ENCODE data around the gene GPATCH2.

GPATCH2 gene

GRCh38 chr1:217577336-217577735 lies 53.6 kb downstream of the GPATCH2 start:
- no peak for DNase-seq (ENCODE audit: low read depth)

DNA sequence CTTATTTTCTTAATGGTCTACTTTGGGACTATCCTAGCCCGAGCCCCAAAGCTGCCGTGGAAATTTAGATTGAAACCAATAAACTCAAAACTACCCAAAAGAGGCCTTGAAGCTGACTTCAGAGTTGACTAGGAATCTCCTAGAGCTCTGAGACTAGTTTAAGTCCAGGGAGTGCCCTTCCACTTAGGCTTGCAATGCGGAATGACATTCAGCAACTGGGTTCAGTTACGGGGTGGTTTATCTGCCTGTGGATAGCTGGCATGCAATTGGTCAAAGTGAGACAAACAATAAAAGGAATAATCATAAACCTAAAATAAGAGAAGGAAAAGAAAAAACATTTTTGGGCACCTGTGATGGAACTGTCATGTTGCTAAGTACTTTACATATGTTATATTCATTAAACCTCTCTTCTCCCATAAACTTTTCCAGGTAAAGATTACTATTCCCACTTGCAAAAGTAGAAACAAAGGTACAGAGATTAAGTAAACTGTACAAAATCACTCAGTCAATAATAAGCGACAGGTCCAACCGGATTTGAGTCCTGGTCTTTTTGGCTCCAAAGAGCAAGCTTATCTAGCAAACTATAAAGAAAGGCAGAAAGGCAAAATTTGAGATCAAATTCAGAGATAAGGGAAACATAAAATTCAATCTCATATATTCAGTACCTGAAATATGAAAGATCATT lies 56.5 kb downstream of the GPATCH2 start:
- no peak for DNase-seq (ENCODE audit: low read depth)

DNA sequence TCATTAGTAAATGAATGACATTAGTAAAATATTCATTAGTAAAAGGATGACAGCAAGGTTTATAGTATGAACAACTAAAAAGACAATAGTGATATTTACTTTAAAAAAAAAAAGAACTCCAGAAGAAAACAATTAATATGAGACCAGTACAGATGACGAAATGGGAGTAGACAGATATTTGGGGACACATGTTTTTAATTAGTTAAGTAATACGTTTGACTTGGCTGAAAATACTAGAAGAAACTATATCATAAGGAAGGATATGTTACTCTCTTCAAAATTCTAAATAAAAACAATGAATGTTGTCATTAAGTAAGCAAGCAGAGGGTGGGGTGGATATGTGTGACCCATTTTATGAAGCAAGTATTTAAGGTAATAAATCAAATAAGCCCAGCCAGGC lies 61.9 kb downstream of the GPATCH2 start:
- DNase-seq (ENCODE audit: low read depth), result no peak

- no peak for DNase-seq (ENCODE audit: low read depth)
These were observed 62.7 kb downstream of the GPATCH2 start for GRCh38 chr1:217568200-217568599.

GRCh38 chr1:217564833-217565232 lies 66.1 kb downstream of the GPATCH2 start:
- no peak for DNase-seq (ENCODE audit: low read depth)

- no peak for DNase-seq (ENCODE audit: low read depth)
These were observed 66.7 kb downstream of the GPATCH2 start for GRCh38 chr1:217564207-217564606.

DNA sequence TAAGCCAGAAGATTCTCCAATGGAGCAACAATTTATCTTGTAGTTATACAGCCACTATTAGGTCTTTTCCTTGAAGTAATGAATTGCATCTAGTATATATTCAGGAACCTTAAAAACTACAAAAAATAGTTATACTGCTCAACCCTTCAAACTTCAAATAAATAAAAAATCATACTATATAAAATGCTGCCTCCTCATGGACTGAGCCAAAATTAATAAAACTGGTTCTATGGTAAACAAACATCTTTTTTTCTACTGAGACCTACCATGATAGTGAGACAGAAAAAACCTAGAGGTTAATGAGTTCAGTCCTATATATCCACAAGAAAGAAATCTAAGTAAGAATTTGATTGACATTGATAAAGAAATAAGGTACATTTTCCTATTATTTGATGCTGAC lies 67.7 kb downstream of the GPATCH2 start:
- DNase-seq (ENCODE audit: low read depth), result no peak

DNA sequence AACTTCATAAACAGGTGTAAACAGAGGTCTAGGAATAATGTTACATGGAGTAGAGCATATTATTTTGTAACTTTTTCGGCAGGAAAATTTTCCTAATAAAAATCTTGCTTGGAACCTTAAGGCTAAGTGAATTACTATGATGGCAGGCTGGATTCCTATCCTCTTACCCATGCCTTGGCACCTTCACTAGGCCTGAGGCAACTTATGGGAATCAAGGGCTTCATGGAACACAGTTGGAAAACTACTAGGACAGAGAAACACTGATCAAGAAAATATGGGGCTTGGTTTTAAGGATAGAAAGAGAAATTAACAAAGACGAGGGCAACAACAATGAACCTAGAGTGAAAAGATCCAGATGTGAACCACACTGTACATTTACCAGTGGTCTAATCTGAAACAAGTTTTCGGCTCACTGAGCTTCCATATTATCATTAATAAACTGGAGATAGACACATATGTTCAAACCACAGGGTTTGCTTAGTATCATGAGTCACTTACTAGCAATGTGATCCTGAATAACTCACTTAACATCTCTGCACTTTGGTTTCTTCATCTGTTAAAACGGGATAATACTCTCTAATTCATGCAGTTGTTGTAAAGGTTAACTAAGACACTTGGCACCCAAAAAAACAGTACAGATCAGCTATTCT lies 68.5 kb downstream of the GPATCH2 start:
- no peak for DNase-seq (ENCODE audit: low read depth)

DNA sequence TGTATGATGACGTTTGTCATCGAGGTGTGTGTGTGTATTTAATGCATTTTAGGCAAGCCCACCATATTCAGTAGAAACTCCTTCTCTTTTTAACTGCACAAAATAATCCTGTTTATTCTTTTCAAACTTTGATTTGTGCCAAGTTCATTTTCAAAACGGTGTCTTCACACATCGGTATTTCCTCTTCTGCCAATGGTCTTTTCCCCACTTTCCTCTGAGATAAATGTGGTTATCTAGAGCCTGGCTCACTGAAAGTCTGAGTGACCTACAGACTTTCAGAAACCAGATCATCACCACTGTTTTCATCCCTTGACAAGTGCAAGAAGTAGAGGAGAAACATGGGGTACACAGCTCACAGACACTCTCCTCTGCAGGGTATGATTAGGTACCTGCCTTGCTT lies 69.4 kb downstream of the GPATCH2 start:
- DNase-seq (ENCODE audit: low read depth), result no peak

DNA sequence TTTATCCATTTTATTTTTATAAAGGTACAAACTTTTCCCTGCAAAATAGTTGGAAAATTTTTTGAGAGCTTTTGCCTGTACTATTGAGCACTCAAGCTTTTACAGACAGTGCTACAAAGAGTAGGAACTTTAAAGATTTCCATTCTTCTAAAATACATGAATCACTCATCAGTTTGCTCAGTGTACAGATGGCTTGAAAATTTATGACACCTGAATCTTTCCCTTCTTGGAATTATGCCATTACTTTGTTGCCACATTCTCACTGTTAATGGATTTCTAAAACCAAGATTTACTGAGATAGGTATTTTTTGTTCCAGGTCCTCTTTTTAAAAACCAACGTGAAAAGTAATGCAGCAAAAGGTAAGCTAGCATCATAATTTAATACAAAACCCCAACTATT lies 76.0 kb downstream of the GPATCH2 start:
- DNase-seq (ENCODE audit: low read depth), result no peak

DNA sequence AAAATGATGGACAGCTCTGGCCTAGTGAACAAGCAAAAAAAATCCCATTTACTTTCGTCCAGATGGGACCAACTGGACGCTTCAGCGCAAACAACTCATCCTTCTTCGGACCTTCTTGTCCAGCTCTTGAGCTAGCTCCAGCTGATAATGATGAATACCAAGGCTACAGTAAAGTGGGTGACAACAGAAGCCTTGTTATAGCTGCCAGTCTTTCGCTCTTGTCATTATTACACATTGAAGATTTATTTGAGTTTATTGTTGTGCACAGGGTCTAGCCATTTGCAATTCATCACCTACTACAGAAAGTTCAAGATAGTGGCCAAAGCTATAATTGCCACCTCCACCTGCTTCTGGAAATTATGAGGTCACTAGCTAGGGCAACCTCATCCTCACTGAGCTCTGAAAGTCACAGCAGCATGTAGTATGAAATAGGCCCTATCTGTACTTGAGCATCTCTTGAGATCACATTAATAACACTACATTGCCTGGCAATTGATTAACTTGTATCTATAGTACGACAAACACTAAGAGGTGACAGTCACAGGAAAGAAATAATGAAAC lies 76.9 kb downstream of the GPATCH2 start:
- DNase-seq (ENCODE audit: low read depth), result no peak

DNA sequence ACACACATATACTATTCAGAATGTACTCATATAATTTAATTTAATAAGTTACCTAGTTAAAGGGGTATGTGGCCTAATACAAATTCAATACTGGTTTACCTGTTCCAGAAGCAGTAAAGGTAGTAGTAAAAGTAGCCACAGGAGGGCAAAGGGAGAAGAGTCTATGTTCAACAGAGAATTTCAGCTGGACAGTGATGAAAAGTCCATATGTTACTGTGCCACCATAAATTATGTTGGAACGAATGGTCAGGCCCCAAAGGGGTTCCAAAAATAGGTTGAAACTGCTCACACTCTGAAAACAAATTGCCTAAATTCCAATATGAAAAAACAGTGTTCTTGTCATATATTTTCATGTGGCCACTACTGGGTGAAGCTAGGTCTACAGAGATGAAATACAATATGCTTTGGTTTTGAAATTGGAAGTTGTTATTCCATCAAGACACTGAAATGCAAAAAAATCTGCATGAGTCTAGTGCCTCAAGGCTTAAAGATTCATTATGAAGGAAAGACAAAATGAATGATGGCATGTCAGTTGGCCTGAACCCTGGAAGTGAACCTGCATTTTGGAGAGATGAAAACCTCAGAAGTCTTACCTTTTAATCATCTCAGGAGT lies 78.4 kb downstream of the GPATCH2 start:
- no peak for DNase-seq (ENCODE audit: low read depth)

DNA sequence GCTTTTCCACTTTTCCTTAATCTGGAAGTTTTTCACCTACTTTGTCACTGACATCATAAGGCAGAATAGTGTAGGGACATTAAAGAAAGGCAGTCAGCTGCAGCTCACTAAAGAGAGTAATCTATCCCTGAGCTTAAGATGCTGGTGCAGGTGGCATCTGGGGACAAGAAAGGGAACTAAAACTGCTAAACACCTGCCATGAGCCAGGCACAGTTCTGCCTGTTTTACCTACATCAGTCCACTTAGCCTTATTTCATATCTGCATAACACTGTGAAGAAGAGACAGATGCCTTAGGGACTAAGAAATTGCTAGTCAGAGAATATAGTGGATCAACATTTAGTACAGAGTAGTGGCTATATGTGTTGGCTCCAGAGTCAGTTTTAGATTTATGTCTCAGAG lies 88.1 kb downstream of the GPATCH2 start:
- no peak for DNase-seq (ENCODE audit: low read depth)

GRCh38 chr1:217542136-217542777 lies 88.6 kb downstream of the GPATCH2 start:
- no peak for DNase-seq (ENCODE audit: low read depth)

DNA sequence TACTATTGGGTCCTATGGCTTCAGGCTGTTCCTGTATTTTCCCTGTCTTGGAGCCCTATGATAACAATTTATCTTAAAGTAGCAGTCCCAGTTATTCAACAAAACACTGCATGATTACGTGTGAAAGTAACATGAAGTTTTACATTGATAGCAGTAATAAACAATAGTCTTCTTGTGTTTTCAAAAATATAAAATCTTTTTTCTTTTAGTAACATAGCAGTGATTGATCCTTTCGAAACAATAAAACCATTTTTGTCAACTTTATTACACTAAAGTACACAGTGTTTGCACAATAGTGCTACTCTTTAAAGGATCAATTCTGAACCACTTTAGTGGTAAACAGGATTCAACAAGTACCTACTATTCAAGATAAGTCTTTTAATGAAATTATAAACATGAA lies 90.6 kb downstream of the GPATCH2 start:
- no peak for DNase-seq (ENCODE audit: low read depth)

- DNase-seq (ENCODE audit: low read depth), result no peak
These were observed 91.4 kb downstream of the GPATCH2 start for GRCh38 chr1:217539510-217539909.

- no peak for DNase-seq (ENCODE audit: low read depth)
These were observed 95.1 kb downstream of the GPATCH2 start for GRCh38 chr1:217535601-217536377.

DNA sequence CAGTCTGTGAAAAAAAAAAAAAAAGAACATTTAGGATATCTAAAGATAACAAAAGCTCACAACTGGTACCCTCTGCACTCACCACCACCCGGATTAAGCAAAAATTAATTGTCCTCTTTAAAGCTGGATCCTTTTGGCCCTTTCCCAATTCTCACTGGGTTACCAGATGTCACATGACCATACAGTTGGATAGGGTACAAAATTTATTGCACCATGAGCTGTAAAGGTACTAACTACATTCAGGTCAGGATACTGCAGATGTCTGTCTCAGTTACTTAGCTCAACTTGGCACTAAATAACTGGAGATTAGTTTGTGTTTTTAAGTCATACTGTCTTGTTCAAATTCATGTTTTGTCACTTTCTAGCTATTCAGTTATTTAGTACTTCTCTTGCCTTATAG lies 96.3 kb downstream of the GPATCH2 start:
- DNase-seq (ENCODE audit: low read depth), result no peak

- DNase-seq (ENCODE audit: low read depth), result no peak
These were observed 102.6 kb downstream of the GPATCH2 start for GRCh38 chr1:217528271-217528670.

- no peak for DNase-seq (ENCODE audit: low read depth)
These were observed 103.7 kb downstream of the GPATCH2 start for GRCh38 chr1:217527151-217527550.

- DNase-seq (ENCODE audit: low read depth), result no peak
These were observed 104.3 kb downstream of the GPATCH2 start for GRCh38 chr1:217526636-217527035.

Measured in activated T-cell treated with anti-CD3 and anti-CD28 coated beads for 48 hours (primary cell).